Osteocyte (in vitro differentiated cells): ENCODE results near the gene RNF121. TPM values are rescaled to one million over a fixed set of nuclear protein-coding genes. Genes with fewer than 3 reads are reported as not detected.
A peak's percentile ranks its signal among the peaks of the same experiment; 100 is the strongest.

Experiments used
- DNase-seq: peaks from one replicate; pipeline ENCODE4 v3.0.0; 2021; ENCODE audit warnings: mixed read lengths; ENCODE audit not compliant: unreplicated experiment; ENCODE audit errors: extremely low spot score
- H3K27ac Mint-ChIP-seq: one replicate; pipeline ENCODE4 v1.8.0; 2021; ENCODE audit warnings: mild to moderate bottlenecking, mixed read lengths; ENCODE audit not compliant: unreplicated experiment
- H3K27me3 Mint-ChIP-seq: one replicate; pipeline ENCODE4 v1.8.0; 2021; ENCODE audit warnings: mixed read lengths; ENCODE audit not compliant: unreplicated experiment
- H3K36me3 Mint-ChIP-seq: one replicate; pipeline ENCODE4 v1.8.0; 2021; ENCODE audit warnings: mixed read lengths; ENCODE audit not compliant: unreplicated experiment
- H3K4me1 Mint-ChIP-seq: one replicate; pipeline ENCODE4 v1.8.0; 2021; ENCODE audit warnings: mixed read lengths; ENCODE audit not compliant: unreplicated experiment
- H3K4me3 Mint-ChIP-seq: one replicate; pipeline ENCODE4 v1.8.0; 2021; ENCODE audit warnings: mild to moderate bottlenecking, moderate library complexity, mixed read lengths; ENCODE audit not compliant: unreplicated experiment
- H3K9me3 Mint-ChIP-seq: one replicate; pipeline ENCODE4 v1.8.0; 2021; ENCODE audit warnings: mixed read lengths; ENCODE audit not compliant: unreplicated experiment
- total RNA-seq: library from RNA; stranded (reverse); gene quantifications from 2 replicates; pipeline ENCODE4 v1.2.1, GENCODE V29; 2021
- TF ChIP-seq, protein P1 (sequence below): fragments of 200-600 bp; sonication (generic); IDR thresholded peaks from 2 replicates; pipeline ENCODE4 v1.5.0; 2021; ENCODE audit warnings: antibody characterized with exemption, mild to moderate bottlenecking, moderate library complexity

RNF121 gene
- total RNA-seq, 1 donor from 2014 or later = 44.9 TPM

DNA sequence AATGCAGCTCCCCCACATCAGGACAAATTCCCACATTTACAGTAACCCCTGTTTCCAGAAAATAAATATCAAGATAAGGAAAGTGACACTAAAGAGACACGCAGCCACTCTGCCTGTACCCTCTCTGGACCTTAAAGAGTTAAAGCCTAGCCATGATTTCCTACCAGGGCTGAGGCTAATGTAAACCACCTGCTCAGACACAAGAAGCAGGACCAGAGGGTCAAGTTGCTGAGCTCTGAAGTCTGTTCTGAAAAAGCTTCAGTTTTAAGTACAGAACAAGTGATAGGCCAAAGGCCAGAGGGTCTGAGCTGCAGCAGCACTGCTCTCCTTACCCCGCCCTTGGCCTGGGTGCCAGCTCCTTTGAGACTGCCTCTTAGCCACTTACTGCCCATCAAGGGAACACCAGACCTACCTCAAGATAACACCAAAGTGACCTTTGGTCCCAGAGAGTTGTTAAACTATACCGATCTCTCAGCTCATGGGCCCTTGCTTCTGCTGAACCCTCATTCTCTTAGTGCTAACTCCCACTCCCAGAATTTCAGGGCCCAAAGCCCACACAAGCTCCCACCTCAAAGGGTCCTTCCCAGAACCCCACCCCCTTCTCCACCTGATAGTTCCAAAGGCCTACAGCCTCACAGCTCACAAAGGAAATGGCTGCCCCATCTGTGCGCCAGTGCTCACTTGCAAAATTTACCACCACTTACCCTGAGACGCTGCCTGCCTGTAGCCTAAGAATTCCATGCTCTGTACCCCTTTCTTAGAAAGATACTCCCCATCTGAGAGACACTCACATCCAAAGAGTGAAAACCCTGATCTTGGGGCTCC is 110.4 kb downstream of the RNF121 start:
- no peak for DNase-seq
- Mint-ChIP-seq H3K4me3 (no peak overlapping the region), H3K4me1 (peaks cover 28% of the 10 kb centered on the region), H3K27me3 (no peaks in the 10 kb centered on the region), H3K9me3 (no peaks in the 10 kb centered on the region), H3K27ac (no peak overlapping the region), H3K36me3 (peaks cover 9% of the 10 kb centered on the region)
- TF ChIP-seq, protein P1, sequence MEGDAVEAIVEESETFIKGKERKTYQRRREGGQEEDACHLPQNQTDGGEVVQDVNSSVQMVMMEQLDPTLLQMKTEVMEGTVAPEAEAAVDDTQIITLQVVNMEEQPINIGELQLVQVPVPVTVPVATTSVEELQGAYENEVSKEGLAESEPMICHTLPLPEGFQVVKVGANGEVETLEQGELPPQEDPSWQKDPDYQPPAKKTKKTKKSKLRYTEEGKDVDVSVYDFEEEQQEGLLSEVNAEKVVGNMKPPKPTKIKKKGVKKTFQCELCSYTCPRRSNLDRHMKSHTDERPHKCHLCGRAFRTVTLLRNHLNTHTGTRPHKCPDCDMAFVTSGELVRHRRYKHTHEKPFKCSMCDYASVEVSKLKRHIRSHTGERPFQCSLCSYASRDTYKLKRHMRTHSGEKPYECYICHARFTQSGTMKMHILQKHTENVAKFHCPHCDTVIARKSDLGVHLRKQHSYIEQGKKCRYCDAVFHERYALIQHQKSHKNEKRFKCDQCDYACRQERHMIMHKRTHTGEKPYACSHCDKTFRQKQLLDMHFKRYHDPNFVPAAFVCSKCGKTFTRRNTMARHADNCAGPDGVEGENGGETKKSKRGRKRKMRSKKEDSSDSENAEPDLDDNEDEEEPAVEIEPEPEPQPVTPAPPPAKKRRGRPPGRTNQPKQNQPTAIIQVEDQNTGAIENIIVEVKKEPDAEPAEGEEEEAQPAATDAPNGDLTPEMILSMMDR = no peak

DNA sequence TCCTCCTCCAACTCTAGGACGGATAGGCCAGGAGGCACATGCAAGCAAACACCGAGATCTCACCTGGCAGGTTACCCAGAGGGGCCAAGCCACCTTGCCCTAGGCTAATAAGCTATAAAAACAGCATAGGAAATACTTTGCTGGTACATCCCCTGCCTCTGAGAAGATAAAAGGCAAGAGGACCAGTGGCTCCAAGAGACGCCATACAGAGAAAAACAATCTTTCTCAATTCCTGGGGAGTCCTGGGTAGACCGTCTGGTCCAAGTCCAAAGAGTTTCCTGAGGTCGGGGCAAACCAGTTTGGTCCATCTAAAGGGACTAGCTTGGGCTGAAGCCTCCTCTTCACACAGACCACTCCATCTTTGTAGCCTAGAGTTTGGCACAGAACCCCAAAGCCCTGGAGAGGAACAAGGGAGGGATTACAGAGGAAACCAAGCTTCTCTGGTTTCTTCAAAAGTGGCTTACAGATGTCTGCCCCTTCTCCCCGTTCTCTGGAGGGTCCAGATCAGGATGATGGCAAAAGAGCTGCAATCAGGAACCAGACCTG is 111.1 kb downstream of the RNF121 start:
- H3K36me3 Mint-ChIP-seq = peaks cover 9% of the 10 kb centered on the region
- peaks cover 28% of the 10 kb centered on the region for H3K4me1 Mint-ChIP-seq
- no peak overlapping the region for H3K4me3 Mint-ChIP-seq
- TF ChIP-seq, protein P1 = no peak
- no peaks in the 10 kb centered on the region for H3K27me3 Mint-ChIP-seq
- H3K27ac Mint-ChIP-seq = no peak overlapping the region
- DNase-seq = no peak
- H3K9me3 Mint-ChIP-seq = no peaks in the 10 kb centered on the region

DNA sequence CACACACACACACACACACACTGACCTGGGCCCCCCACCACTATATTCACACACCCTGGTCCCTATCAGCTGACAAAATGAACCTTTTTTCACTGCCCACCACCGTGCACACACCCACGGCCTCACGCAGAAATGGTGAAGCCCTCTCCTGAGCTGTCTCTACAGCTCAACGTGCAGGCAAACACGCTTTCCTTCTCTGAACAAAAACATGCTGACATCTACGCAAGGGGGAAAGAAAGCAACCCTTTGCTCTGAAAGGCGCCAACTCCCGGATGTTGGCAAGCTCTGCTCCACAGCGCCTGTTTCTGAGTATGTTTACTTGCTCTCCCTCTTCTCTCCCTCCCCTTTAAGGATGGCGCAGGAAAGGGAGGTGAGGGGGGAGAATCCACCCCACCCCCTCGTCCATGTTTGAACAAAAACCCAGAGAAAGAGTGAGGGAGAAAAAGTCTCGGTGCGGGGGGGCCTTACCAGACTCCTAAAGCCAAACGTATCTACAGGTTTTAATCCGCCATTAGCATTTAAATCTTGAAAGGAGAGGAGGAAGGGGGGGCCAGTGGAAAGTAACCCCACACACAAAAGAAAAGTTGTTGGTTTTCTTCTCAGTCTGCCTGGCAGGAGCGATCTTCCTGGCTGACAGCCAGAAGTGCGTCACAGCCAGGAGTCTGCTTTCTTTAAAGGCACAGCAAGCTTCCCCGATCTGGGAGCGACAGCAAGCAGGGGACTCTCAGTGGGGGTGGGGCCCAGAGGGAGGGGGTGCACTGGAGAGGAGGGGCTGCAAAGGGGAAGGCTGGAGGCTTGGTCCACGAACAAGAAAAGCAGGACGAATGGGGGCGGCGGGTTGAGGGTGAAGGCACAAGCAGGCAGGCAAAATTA is 111.9 kb downstream of the RNF121 start:
- H3K4me3 Mint-ChIP-seq = no peak overlapping the region
- no peak overlapping the region for H3K27ac Mint-ChIP-seq
- H3K9me3 Mint-ChIP-seq = no peaks in the 10 kb centered on the region

DNA sequence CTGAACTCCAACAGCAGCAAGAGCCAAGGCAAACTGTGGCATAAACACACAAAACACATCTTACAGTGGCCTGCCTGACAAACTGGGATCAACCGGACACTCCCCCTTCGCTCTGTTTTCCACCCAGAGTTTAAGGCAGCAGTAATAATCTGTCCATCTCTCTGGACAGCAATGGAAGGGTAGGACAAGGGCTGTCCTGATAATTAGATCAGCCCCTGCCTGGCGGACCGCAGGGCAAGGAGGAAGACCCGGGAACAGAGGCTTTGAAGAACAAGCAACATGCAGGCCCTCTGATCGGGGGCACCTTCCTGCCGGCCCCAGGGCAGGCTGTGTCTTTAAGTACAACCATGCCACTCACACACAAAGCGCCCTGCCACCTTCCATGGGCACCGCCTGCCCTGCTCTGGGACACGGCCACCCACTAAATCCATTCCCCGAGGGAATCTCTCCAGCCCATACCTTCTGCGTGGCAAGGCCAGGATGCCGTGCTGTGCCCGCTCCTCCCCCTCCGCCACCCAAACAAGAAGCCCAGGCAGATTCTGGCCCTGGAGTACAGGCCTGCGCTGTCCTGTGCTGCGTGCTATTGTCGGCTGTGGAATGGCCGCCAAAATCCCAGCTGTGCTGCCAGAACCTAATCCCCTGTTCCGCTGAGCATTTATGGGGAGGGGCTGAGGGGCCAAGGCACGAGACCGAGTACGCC is 112.7 kb downstream of the RNF121 start:
- Mint-ChIP-seq H3K4me1 (peaks cover 19% of the 10 kb centered on the region), H3K27ac (no peak overlapping the region), H3K9me3 (no peaks in the 10 kb centered on the region), H3K4me3 (no peak overlapping the region), H3K36me3 (no peaks in the 10 kb centered on the region), H3K27me3 (no peaks in the 10 kb centered on the region)
- TF ChIP-seq, protein P1 = no peak
- peak; percentile 90 for DNase-seq

More for the DNA sequence above, 111.9 kb downstream of the RNF121 start:
- Mint-ChIP-seq H3K27me3 (no peaks in the 10 kb centered on the region), H3K4me1 (peaks cover 26% of the 10 kb centered on the region), H3K36me3 (peaks cover 4% of the 10 kb centered on the region)
- TF ChIP-seq, protein P1 = no peak
- DNase-seq = peak; percentile 96
